Stimulated activated CD4-positive, alpha-beta T cell treated with anti-CD3 and anti-CD28 coated beads, Interleukin-1b, Interleukin-23, amount 100 ng/mL, for 4 hours (primary cell): ENCODE measurements around the gene STARD3NL.
"Not testable (repeated sequence)": the region's sequence is repeated elsewhere in the genome, so short reads cannot be mapped to it uniquely, and the experiment has no call there.

Experiments used
- DNase-seq, 2 donors: peaks; one replicate each; pipeline ENCODE4 v3.0.0-alpha.2; 2020; ENCODE audit warnings: low read depth in 2 of 2

The STARD3NL gene

DNA sequence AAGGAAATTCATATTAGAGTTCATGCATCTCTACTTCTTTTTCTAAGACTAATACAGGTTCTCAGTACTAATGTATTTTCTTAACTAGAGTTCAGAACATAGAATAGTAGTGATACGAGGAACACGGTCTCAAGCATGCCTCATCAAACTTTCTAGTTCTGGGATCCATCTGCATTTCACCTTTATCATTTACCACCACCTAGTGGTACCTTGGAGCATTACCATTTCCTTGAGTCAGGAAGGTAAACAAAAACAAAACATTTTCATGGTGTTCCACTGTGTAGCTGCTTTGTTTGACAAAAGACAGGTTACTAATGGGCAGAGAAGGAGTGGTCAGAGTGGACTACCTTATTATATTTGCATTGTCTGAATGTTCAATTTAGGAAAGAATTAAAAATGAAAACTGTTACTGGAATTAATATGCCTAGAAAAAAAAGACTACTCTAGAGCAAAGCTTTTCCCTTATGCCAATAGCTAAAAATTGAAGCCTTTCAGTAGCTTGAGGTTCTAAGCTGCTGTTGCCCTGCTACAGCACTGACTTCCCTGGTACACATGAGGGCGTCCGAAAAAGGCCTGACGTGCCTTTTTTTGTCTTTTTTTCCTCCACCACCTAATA lies 44.5 kb downstream of the STARD3NL start:
- DNase-seq = peak in 1 of 2 donors; percentile 32

DNA sequence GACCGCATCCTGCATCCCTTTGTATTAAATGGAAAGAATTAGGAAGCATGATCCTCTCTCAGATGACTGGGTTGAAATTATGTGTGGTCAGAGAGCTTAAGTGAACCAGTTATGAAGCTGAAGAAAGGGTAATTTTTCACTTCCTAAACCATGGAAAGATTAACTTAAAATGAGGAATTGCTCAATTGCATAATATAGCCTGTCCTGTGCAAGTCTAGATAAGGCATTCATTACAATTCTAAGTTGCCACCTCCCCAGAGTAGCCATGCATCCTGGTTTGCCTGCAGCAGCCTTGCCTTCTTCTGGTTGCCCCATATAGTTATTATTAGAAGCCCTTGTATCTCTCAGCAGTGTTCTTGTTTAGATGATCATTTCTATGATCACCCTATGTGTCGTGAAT lies 45.3 kb downstream of the STARD3NL start:
- DNase-seq = no peak

DNA sequence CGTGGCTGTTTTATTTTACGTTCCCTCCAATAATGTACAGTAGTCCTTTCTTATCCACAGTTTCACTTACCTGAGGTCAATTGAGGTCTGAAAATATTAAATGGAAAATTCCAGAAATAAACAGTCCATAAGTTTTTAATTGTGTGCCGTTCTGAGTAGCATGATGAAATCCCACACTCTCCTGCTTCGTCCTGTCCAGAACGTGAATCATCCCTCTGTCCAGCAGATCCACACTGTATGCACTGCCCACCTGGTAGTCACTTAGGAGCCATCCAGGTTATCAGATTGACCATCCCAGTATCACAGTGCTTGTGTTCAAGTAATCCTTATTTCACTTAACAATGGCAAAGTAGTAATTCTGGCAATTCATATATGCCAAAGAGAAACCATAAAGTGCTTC lies 46.3 kb downstream of the STARD3NL start:
- no peak for DNase-seq

DNA sequence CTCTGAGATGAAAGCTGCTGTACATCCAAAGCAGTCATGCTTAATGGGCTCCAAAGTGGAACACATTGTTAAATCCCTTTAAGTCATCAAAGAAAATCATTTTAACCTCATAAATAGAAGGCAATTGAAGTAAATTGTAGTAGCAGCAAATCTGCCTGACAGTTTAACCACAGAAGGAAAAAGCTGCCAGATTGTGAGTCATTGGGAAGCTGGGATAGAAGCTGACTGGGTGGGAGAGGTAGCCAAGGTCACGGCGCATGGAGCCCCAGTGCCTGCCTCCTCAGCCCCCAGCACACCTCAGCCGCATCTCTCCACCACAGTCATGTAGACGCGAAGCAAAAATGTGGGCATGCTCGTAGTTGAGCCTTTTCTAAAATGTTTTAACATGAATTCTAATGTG lies 51.3 kb downstream of the STARD3NL start:
- DNase-seq = no peak

DNA sequence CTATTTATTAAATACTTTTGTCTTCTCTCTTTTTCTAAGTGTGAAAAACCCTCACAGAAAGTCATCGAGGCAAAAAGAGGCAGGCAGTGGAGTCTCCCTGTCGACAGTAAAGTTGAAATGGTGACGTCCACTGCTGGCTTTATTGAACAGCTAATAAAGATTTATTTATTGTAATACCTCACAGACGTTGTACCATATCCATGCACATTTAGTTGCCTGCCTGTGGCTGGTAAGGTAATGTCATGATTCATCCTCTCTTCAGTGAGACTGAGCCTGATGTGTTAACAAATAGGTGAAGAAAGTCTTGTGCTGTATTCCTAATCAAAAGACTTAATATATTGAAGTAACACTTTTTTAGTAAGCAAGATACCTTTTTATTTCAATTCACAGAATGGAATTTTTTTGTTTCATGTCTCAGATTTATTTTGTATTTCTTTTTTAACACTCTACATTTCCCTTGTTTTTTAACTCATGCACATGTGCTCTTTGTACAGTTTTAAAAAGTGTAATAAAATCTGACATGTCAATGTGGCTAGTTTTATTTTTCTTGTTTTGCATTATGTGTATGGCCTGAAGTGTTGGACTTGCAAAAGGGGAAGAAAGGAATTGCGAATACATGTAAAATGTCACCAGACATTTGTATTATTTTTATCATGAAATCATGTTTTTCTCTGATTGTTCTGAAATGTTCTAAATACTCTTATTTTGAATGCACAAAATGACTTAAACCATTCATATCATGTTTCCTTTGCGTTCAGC lies 52.0 kb downstream of the STARD3NL start:
- DNase-seq = no peak

DNA sequence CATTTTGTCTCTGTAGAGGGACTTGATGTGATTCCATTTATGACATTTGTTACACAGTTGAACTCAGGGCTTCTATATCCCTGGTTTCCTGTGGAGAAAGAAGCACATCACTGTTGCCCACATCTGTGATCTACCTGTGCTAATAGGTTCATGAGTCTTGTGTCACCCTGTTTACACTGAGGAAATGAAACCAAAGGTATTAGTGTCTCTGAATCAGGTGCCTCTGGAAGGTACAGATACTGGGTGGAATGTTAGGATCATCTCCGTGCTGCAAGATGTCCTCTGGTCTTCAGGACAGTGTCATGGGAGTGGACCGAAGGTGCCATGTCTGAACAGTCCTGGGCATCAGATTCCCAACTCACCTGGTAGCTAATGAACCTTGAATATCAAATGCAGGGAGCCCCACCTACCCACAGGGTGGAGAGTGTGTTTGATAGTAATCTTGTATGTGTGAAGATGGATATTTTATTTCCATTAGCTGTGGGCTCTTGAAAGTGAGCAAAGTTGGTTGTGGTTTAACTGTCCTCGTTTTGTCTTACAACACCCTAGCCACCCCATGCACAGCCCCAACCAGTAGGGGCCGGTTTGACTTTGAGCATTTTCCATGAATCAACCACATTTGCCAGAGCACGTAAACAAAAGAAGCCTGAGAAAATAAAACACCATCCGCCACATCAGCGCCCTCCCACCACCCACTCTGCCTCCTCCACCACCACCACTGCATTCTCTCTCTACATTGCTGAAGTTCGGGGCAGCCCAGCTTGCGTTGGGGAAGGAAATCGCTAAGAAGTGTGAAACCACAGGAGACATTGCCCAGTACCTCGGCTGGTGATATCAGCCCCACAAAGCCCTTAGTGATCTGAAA lies 54.7 kb downstream of the STARD3NL start:
- DNase-seq = peak; percentile 19 to 54

DNA sequence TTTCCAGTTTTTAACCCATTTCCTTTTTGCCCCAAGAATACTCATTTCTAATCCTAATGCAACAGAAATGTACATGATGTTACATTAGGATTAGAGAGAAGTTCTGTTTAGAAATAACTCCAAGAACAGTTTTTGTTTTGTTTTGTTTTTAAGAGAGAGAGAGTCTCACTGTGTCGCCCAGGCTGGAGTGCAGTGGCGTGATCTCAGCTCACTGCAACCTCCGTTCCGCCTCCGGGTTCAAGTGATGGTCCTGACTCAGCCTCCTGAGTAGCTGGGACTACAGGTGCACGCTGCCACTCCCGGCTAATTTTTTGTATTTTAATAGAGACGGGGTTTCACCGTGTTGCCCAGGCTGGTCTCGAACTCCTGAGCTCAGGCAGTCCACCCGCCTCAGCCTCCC lies 56.7 kb downstream of the STARD3NL start:
- not testable (repeated sequence) for DNase-seq

DNA sequence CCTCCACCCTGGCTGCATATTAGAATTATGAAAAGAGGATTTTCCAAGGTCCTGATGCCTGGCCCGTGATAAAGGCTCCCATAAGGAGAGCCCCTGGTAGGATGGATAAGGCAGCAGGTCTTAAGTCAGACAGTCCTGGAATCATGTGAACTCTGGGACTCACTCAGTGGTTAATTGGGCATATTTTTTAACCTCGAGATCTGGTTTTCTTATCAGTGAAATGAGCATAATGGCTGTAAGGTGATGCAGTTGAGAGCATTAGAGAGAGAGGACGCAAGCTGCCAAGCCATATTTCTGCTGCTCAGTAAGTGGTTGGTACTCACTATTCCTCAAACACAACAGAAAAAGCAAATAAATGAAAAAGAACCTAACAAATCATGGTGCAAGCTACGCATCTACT lies 57.6 kb downstream of the STARD3NL start:
- DNase-seq = no peak

DNA sequence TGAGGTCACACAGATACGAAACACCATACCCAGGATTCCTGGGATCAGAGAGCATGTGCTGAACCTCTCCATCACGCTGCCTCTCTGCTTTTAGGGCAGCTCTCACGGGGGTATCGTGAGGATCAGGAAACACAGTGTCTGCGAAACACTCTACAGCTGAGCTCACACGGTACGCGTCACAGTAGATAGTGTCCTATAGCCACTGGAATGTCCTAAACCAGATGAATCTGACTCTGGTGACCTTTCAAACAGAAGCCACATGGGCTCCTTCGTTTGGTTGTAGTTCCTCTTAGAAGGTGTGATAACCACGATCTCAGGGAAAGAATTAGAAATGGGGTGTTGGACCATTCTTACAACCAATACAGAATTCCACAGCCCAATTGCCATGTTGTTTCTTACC lies 61.1 kb downstream of the STARD3NL start:
- DNase-seq = not testable (repeated sequence)

DNA sequence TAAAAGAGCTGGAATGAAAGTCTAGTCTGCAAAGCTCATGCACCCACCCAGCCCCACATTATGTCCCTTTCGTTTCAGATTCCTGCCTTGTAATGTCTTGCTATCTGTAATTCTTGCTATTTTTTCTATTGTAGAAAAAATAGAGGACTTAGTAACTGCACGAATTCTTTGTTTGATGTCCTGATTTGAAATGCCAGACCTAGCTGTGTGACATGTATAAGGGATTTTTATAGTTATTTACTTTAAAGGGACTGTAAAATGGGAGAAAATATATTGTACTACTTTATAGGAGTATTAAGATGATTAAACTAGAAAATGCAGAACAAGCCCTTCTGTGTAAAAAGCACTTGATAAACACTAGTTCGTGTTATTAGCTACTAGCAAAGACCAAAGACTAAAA lies 63.0 kb downstream of the STARD3NL start:
- no peak for DNase-seq

DNA sequence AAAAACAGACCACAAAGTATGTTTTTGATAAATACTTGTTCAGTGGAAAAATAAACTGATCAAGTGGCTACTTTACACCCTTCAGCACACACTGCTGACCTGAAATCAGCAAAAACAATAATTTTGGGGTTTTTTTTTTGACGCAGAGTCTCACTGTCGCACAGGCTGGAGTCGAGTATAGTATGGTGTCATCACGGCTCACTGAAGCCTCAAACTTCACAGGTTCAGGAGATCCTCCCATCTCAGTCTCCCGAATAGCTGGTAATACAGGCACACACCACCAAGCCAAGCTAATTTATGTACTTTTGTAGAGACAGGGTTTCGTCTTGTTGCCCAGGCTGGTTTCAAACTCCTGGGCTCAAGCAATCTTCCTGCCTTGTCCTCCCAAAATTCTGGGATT lies 64.8 kb downstream of the STARD3NL start:
- no peak for DNase-seq

DNA sequence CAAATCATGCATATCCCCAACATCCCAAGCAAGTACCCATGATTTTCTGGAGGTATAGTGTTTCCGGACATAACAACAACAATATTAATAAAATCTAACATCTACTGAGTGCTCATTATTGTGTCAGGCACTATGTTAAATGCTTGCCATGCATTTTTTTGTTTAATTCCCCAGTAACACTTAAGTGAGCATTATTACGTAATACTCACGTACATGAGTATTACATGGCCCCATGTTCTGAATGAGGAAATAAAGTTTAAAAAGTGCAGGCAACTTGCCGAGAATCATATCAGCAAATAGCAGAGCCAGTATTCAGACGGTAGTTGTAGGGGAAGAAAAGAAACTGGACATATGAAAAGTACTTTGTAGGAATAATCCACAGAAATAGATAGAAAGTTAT lies 65.3 kb downstream of the STARD3NL start:
- not testable (repeated sequence) for DNase-seq

DNA sequence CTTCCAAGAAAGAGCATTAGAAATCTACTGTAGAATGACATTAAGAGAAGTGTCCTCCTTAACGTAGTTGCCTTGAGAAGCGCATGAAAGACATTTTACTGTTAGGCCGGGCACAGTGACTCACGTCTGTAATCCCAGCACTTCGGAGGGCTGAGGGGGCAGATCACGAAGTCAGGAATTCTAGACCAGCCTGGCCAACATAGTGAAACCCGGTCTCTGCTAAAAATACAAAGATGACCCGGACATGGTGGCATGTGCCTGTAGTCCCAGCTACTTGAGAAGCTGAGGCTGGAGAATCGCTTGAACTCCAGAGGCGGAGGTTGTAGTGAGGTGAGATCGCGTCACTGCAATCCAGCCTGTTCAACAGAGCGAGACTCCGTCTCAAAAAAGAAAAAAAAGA lies 66.5 kb downstream of the STARD3NL start:
- no peak for DNase-seq

DNA sequence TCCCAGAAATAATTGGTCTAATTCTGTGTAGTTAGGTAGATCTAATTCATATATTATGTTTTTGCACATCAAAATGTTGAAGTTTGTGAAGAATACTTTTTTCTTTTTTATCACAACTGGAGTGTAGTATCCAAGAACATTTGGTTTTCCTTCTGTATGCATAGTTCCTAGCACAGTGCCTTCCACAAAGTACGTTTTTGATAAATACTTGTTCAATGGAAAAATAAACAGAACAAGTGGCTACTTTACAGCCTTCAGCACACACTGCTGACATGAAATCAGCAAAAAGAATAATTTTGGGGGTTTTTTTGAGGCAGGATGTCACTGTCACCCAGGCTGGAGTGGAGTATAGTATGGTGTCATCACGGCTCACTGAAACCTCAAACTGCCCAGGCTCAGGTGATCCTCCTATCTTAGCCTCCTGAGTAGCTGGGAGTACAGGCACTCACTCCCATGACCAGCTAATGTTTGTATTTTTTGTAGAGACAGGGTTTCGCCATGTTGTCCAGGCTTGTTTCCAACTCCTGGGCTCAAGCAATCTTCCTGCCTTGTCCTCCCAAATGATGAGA lies 67.4 kb downstream of the STARD3NL start:
- no peak for DNase-seq

DNA sequence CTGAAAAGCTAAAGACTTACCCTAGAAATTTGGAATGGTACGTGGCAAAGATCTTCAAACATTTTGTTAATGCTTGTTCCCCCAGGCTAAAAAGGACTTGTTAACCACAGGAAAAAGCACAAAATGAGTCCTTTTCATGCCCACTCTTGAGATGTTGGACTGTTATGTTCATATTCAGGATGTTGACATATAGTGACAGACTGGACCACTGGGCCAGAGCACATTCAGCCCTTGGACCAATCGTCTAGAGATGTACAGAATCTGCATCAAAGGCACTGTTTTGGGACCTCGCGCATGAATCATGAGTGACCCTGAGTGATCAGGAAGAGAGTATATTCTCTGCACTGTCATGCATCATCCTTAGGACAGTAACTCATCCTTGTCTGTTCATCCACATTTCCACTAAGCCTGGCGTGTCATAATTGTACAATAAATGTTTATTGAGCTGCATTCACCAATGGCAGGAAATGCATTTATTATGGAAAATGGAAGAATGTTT lies 70.1 kb downstream of the STARD3NL start:
- DNase-seq = no peak

DNA sequence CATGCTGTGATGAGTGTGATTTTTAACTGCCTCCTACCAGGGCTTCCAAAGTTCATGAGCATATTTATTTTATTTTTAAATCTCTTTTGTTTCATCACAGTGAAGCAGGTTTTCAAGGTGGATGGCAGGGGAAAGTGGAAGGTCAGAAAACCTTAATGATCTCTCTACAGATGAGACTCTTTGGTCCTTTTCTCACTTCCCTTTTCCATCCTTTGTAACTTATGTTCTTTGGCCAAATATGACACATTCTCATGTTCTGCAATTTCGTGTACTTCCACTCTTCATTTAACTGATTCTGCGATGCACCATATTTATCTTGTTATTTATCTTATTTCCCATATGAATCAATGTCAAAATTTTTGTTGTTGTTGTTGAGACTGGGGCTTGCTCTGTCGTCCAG lies 71.8 kb downstream of the STARD3NL start:
- DNase-seq = not testable (repeated sequence)

DNA sequence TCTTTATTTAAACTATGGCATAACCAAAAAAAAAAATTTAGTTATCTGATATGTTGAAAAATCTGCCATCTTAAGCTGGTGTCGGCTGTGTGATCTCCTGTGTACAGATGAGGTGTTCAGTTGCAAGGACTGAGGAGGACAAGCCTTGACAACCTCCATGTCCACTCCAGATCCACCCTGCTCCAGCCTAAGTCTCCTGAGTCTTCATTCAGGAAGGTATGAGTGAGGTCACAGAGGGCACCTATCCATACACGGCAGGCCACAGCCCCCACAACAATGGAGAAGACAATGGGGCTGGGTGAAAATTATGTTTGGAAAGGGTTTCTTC lies 79.3 kb downstream of the STARD3NL start:
- no peak for DNase-seq

DNA sequence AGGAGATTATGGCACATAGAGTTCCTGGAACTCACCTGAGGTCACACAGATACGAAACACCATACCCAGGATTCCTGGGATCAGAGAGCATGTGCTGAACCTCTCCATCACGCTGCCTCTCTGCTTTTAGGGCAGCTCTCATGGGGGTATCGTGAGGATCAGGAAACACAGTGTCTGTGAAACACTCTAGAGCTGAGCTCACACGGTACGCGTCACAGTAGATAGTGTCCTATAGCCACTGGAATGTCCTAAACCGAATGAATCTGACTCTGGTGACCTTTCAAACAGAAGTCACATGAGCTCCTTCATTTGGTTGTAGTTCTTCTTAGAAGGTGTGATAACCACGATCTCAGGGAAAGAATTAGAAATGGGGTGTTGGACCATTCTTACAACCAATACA lies 81.1 kb downstream of the STARD3NL start:
- DNase-seq = not testable (repeated sequence)

DNA sequence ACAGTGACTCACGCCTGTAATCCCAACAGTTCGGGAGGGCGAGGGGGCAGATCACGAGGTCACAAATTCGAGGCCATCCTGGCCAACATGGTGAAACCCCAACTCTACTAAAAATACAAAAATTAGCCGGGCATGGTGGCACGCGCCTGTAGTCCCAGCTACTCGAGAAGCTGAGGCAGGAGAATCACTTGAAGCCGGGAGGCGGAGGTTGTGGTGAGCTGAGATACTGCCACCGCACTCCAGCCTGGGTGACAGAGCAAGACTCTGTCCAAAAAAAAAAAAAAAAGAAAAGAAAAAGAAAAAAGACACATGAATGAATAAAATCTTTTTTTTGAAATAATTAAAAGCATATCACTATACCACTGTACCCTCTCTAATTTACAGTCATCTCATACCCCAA lies 83.6 kb downstream of the STARD3NL start:
- not testable (repeated sequence) for DNase-seq

DNA sequence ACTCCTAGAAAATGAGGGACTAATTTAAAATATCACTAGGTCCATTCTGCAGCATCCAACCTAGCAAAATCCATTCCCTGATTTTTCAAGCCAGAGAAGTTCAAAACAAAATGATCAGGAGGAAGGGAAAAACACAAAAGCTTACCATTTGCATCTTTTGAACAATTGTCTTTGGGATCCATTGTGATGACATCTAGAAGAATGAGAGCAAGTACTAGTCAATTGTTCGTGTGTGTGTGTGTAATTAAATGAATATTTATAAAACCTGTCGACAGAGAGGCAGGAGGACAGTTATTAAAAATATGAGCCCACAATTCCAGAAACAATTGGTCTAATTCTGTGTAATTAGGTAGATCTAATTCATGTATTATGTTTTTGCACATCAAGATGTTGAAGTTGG lies 84.0 kb downstream of the STARD3NL start:
- not testable (repeated sequence) for DNase-seq

DNA sequence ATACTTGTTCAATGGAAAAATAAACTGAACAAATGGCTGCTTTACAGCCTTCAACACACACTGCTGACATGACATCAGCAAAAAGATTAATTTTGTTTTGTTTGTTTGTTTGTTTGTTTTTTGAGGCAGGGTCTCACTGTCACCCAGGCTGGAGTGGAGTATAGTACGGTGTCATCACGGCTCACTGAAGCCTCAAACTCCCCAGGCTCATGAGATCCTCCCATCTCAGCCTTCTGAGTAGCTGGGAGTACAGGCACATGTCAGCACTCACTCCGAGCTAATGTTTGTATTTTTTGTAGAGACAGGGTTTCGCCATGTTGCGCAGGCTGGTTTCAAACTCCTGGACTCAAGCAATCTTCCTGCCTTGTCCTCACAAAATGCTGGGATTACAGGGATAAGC lies 84.5 kb downstream of the STARD3NL start:
- DNase-seq = no peak

DNA sequence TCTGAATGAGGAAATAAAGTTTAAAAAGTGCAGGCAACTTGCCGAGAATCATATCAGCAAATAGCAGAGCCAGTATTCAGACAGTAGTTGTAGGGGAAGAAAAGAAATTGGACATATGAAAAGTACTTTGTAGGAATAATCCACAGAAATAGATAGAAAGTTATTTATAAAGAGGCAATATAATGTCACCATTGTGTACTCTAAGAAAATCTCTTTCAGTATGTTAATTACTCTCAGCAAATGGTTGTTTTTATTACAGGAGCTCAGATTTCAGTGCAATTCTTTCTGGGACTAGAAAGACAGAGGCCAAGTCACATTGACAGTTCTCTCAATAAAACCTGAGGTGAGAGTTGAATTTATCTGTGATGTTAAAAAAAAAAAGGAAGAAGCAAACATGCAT lies 85.2 kb downstream of the STARD3NL start:
- DNase-seq = not testable (repeated sequence)
